ENCODE data around the gene FAM167B.

GRCh38 chr1:32208891-32209328 is 38.1 kb upstream of the FAM167B start, which contains the start of gene DCDC2B:
- TF ChIP-seq, protein P1, sequence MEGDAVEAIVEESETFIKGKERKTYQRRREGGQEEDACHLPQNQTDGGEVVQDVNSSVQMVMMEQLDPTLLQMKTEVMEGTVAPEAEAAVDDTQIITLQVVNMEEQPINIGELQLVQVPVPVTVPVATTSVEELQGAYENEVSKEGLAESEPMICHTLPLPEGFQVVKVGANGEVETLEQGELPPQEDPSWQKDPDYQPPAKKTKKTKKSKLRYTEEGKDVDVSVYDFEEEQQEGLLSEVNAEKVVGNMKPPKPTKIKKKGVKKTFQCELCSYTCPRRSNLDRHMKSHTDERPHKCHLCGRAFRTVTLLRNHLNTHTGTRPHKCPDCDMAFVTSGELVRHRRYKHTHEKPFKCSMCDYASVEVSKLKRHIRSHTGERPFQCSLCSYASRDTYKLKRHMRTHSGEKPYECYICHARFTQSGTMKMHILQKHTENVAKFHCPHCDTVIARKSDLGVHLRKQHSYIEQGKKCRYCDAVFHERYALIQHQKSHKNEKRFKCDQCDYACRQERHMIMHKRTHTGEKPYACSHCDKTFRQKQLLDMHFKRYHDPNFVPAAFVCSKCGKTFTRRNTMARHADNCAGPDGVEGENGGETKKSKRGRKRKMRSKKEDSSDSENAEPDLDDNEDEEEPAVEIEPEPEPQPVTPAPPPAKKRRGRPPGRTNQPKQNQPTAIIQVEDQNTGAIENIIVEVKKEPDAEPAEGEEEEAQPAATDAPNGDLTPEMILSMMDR (IDR thresholded peaks at IDR 0.05): peak in 1 of 7 experiments; percentile 8
- TF ChIP-seq EP300 (IDR thresholded peaks at IDR 0.05) (no peak), POLR2A (IDR thresholded peaks at IDR 0.05) (no peak)
